HG03571 (cell line): ENCODE data around the gene LGALS7.

Experiments
- ATAC-seq: cut with Tn5 transposase; IDR thresholded peaks from one replicate; pipeline ENCODE4 v1.9.1; 2021; ENCODE audit not compliant: unreplicated experiment

The LGALS7 gene

DNA sequence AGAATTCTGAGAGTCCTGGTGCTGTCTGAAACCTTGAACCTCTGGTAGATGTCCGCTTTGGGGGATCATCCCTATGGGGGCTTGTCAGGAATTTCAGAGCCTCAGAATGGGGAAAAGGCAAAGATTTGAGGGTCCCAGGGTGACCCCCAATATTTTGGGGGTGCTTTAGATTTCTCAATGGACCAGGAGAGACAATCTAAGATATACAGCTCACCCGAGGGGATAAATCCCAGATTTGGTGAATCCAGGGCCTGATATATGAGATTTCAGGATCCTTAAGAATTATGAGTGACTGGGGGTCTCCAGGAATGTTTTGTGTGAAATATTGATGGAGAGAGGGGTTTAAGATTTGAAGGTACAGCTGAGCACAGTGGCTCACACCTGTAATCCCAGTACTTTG, 32.4 kb downstream of the LGALS7 start:
- no peak for ATAC-seq

DNA sequence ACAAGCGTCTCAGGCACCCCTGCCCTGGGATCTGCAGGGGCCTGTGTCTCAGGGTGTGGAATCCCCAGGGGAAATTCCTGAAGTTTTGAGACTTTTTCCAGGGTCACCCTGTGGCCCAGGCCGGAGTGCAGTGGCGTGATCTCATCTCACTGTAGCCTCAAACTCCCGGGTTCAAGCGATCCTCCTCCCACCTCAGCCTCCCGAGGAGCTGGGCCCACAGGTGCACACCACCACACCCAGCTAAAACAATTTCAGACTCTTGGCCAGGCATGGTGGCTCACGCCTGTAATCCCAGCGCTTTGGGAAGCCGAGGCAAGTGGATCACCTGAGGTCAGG, 33.1 kb downstream of the LGALS7 start:
- no peak for ATAC-seq

DNA sequence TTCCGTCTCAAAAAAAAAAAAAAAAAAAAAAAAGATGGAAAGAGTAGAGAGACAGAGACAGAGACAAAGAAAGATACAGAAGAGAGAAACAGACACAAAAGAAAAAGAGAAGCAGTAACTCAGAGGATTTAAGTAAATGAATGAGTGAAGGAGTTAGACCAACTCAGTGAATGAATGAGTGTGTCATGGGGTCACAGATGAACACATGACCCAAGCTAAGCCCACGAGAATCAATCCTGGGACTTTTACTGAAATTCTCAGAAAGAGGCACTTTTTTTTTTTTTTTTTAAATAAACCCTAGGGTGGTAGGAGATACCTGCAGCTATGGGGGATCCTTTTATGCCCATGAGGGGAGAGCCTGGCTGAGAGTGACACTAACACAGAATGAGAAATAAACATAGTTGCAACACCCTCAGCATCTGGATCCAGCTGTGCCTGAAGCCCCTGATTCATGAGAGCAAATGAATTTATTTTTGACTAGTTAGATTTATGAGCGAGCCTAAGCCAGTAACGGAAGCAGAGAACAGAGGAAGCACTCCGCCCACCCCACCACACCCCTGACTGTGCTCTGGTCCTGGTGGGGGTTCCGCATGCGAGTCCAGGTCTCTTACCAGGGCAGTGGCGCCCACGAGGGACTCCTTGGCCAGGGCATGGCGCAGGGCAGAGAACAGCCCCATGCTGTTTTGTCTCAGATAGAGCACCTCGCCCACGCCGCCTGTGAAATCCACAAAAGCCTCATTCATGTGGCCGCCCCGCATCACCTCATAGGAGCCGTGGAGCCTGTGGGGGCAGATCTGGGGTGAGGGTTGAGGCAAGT, 33.7 kb downstream of the LGALS7 start:
- ATAC-seq, result no peak

DNA sequence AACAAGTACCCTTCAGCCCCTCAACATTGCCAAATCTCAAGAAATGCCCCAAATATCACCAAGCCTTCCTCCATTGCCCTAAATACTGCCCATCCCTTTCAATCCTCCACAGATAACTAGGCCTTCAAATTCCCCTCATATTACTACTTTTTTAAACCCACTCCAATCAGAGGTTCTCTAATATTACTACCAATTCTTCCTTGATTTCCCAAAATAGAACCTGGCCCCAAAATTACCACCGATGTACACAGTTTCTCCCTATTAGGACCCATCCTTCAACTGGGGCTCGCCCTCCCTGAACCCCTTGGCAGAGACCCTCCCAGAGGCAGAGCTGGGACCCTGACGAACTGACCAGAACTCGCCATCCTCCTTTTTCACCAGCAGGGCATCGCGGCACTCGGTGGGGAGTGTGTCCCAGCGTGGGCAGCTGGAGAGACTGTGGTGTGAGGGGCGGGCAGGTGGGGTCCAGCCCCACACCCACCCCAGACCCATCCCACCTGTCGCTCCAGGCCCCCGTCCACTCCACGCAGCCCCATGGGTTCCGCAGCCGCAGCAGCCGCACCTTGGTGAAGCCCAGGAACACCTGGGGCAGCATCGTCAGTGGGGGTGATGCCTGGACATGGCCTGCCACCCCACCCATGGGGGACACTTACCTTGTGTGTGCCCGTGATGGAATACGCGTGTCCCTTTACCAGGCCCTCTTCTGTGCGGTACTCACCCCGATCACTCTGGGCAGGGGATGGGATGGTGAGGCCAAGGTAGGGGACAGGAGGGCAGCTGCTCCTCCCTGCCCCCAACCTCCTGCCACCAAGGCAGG, 35.2 kb downstream of the LGALS7 start:
- no peak for ATAC-seq

DNA sequence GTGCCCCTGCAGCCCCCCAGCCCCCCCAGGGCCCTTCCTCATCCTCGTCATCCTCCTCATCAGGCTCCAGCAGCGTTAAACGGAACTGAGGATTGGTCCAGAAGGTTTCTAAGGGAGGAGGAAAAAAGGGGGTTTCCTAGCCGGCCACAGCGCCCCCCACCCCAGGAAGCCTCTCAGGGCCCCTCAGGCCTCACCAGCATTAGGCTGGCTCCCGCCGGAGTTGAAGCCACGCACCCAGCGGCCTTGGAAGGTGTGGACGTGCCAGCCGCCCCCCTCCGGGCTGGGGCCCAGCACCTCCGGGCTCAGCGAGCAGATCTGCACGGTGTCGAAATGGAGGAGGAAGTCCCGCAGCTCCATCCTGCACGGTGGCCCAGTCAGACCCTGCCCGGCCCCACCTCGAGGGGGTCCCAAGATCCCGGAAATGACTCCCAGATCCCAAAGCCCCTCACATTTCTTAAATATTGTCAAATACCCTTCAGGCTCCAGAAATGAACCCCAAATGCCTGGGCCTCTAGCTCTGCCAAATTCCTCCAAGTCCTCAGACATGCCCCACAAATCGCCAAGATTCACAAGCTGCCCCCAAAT, 35.9 kb downstream of the LGALS7 start:
- no peak for ATAC-seq

DNA sequence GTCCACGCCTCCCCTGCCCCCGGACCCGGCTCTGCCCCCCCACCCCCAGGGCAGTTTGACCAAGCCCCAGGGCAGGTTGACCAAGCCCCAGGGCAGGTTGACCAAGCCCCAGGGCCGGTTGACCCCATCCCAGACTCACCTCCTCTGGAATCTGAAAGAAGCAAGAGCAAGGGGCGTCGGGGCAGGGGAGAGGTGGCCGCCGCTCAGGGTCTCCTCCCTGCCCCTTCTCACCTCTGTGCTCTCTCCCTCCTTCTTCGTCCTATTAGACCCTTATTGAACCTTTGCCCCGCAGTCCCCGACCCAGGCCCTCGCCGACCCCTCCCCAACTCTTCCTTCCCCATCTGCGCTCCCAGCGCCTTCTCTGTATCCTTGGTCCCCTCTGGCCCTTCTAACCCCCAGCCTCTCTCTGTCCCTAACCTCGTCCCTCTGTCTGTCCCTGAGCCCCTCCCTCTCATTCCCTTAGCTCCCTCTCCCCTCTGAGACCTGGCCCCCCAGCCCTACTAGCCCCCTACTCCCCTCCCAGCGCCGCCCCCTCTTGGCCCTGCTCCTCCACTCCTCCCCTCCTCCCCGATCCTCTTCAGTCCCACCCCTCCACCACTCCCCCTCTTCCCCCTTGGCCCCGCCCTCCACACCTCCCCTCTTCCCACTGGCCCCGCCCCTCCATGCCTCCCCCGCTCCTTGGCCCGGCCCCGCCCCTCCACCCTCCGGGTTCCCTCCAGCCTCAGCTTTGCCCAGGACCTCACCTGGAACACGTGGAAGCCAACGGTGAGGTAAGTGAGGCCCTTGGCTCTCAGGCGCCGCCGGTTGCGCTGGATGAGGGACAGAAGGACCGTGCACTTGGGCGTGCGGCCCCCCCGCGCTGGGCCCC, 36.7 kb downstream of the LGALS7 start:
- no peak for ATAC-seq

DNA sequence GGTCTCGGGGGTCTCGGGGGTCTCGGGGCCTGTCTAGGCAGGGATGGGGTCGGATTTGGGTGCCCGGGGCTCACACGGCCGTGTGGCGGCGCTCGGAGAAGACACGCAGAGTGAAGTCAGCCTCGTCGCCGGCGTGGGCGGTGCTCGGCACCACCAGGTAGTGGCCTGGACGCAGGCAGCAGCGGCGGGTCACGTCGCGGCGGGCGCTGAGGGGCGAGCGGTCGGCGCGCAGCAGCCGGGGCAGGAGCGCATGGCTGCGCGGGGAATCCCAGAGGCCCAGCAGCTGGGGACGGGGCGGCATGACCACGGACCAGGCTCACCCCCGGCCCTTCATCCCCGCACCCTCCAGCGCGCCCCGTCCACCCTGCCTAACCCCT, 37.3 kb downstream of the LGALS7 start:
- ATAC-seq, result no peak

DNA sequence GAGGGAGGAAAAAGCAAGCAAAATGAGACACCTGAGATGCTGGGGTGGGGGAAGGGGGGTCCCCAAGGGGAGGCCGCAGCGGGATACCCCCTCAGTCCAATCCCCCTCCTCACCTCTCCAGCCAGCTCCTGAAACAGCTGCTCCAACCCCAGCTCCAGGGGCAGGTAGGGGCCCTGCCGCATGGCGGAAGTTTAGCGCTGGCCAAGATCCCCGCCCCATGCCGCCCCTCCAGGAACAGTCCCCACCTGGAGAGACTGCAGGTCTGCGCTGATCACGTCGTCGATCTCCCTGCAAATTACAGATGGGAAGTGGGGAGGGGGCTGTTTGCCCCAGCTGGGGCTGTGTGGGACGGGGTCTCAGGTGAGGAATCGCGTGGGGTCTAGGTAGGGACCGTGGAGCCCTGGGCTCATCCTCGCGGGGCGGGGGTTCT, 38.0 kb downstream of the LGALS7 start:
- no peak for ATAC-seq

DNA sequence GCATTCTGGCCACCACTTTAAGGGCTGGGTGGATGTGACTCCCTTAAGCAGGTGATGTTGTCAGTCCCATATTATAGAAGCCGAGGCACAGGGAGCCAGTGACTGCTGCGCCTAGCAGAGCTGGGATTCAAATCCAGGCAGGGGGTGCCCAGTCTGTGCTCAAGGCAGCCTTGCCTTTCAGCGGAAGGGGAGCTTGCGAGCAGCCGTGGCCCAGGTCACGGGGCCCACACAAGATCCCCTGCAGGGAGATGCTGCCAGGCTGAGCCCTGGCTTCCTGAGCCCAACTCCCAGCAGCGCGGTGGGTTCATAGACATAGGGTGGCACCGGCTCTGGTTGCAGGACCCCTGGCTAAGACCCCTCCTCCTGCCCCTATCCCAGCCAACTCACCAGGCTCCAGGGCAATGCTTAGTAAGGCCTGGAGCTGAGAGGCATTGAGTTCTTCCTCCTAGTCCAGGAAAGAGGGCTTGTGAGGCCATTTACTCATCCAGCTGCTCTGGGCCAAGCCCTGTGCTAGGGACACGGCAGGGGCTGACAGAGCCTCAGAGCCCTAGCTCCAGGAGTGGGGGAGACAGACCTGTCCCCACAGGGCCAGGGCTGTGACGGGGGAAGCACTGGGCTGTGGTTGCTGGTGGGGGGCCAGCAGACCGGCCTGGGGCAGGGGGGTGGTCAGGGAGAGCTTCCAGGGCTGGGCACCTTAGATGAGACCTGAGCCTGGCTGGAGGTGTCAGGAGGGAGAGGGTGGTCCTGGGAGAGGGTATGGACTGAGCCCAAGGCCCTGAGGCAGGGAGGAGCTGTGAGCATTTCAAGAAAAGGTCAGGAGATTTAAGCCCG, 38.7 kb downstream of the LGALS7 start:
- no peak for ATAC-seq

DNA sequence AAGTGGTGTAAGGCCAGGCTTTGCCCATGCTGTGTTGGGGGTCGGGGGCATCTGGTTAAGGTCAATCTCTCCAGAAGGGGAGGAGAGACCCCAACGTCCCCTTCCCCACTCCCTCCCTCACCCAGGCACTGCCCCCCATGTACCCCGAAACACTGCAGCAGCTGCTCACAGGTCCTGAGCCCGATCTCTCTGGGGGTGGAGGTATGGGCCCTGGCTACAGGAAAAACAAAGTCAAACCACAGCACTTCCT, 39.2 kb downstream of the LGALS7 start:
- no peak for ATAC-seq

DNA sequence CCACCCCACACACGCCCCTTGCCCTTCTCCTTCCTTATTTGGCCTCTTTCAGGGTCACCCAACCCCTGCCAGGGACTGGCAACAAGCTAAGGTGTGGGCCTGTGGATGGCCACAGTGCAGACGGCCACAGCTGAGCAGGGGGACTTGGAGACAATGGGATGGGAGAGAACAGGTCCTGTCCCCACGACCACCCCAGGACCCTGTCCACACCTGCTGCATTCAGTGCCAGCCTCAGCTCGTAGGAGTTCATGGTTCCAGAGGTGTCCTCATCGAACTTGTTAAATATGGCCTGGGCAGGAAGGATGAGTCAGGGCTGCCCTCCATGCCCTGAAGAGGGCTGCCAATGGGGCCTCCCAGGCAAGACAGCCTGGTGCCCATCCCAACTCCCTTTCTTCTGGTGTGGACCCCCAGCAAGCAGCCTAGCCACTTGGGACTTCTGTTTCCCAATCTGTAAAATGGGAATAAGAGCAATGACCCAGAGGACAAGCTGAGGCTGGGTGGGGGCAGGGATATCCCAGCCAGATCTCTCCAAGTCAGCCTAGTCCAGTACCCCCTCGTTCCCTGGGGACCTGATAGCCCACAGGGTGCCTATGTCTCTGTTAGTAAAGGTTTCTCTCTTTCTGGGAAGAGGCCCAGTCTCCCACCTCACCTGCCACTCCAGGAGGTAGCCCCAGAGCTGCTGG, 39.7 kb downstream of the LGALS7 start:
- no peak for ATAC-seq

DNA sequence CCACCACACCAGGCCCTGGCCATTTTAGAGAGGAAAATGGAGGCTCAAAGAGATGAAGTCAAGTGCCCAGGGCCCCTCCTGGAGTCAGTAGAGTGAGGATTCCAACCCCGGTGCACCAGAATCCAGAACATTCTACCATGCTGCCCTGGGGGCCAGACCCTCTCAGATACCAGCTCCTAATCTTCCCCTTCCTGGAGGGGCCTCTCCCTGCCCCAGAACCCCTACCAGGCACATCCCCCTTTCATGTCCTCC, 40.1 kb downstream of the LGALS7 start:
- no peak for ATAC-seq

DNA sequence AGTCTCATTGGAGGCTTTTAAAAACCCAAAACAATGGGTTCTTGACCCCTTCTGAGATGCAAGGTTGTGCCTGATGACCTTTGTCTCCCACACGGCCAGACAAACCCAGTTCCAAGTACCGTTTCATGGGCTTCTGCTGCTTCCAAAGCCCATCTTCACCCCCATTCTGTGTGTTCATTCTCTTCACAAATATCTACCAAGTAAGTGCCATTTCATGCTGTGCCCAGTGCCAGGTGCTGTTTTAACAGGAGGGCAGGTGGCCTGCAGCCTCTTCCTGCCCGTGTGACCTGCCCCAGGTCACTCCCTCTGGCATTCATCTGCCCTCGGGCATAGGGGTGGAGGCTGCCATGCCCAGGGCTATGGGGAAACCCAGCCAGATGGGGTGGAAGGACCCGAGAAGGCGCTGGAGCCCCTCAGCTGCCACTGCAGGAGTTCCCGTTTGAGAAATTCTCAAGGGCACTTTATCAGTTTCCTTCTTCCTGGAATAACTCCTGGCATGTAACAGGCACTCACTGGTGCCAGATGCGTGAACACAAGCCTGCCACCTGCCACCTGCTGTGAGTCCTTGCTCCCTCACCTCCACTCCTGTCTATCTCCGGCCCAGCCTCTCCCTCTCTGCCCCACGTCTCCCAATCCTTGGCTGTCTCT, 41.5 kb downstream of the LGALS7 start:
- ATAC-seq, result no peak

DNA sequence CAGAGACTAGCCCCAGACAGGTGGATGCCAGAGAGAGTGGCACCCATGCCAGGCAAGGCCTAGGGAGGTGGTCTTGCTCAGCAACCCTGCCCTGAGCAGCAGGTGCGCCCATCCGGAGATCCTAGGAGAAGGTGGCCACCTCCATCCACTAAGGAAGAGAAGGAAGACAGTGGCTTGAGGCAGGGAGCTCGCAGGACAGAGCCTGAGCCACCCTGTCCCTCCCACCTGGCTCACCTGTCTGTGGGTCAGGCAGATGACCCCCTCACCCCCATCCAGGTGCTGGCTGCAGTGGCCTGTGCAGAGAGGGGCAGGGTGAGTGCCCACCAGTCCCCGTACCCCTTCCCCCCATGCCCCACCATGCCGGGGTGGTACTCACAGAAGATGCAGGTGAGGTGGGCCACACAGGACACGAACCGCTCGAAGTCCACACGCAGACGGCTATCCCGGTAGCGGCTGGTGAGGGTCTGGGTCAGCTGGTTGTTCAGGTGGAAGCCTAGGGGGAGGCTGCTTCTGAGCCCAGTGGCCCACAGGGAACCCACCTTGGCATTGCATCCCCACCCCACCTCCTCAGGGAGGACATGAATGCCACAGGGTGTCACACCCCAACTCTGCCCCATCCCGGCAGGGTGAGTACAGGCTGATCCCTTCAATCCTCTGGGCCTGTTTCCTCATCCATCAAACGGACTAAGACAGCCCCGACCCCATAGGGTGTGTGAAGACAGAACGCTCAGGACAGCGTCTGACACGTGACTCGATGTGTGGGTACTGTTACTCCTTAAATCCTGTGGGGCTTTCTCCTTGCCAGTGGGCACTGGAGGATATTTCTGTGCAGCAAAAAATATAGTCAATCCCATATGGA, 42.4 kb downstream of the LGALS7 start:
- ATAC-seq, result no peak

DNA sequence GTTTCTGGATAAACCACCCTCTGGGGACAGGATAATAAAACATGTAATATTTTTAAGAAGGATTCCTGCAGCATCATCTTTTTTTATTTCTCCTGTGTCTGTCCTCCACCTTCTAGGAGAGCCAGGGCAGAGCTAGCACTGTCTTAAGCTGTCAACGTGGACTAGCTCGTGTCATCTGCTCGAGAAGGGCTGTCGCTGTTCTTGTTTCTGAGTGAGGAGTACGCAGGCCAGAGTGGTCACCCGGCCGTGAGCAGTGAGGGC, 42.9 kb downstream of the LGALS7 start:
- no peak for ATAC-seq

DNA sequence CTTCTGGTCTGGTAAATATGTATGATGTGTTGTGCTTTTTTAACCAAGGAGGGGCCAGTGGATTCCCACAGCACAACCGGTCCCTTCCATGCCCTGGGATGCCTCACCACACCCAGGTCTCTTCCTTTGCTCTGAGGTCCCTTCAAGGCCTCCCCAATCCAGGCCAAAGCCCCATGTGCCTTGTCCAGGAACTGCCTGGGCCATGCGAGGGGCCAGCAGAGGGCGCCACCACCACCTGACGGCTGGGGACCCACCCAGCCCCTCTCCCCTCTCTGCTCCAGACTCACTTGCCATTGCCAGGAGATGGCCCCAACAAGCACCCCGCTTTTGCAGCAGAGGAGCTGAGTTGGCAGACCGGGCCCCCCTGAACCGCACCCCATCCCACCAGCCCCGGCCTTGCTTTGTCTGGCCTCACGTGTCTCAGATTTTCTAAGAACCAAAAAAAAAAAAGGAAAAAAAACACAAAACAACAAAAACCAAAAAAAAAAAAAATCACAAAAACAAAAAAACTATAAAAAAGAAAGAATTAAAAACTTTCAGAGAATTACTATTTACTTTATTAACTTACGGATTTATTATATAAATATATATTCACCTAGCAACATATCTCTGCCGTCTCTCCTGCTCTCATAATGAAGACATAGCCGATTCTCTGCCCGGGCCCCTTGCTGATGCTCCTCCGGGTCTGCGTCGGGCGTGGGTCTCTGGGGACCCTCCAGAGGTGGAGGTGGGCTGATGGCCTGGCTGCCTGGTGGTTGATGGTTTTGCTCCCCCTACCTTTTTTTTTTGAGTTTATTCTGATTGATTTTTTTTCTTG, 43.5 kb downstream of the LGALS7 start:
- ATAC-seq, result no peak

DNA sequence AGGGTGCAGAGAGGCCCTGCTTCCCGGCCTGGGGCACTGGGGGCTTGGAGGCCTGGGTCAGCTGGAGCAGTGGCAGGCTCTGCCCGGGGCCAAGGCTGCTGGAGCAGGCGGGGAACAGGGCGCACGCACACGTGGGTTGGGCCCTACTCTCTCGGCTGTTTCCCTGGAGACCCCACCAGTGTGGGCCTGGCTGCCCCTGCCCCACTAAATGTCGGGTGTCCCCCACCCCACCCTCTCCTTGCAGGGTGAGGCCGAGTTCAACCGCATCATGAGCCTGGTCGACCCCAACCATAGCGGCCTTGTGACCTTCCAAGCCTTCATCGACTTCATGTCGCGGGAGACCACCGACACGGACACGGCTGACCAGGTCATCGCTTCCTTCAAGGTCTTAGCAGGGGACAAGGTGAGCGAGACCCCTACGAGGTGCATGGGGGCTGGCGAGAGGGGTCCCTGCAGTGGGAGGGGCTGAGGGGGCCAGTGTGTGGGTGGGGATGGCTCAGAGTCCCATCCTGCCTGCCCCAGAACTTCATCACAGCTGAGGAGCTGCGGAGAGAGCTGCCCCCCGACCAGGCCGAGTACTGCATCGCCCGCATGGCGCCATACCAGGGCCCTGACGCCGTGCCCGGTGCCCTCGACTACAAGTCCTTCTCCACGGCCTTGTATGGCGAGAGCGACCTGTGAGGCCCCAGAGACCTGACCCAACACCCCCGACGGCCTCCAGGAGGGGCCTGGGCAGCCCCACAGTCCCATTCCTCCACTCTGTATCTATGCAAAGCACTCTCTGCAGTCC, 44.4 kb downstream of the LGALS7 start:
- no peak for ATAC-seq
